ENCODE measurements around the gene ANTXR1.

DNA sequence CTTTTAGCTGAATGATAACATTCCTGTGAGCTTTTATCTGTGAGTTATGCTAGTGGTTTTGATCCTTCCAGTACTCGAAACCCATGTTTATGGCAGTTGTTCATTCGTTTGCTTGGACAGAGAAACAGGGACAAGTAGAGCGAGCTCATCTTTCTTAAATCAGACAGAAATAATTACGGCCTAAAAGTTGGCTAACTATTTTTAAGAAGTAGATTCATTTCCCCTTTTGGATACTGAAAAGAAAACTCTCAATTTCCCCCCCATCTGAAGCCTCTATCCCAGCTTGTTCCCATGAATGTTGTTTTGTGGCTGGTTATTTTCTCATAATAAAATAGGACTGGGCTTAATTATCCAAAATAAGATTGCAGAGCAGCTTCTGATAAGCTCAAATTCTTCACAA is 67.1 kb downstream of the ANTXR1 start:
- TF ChIP-seq, protein P1, sequence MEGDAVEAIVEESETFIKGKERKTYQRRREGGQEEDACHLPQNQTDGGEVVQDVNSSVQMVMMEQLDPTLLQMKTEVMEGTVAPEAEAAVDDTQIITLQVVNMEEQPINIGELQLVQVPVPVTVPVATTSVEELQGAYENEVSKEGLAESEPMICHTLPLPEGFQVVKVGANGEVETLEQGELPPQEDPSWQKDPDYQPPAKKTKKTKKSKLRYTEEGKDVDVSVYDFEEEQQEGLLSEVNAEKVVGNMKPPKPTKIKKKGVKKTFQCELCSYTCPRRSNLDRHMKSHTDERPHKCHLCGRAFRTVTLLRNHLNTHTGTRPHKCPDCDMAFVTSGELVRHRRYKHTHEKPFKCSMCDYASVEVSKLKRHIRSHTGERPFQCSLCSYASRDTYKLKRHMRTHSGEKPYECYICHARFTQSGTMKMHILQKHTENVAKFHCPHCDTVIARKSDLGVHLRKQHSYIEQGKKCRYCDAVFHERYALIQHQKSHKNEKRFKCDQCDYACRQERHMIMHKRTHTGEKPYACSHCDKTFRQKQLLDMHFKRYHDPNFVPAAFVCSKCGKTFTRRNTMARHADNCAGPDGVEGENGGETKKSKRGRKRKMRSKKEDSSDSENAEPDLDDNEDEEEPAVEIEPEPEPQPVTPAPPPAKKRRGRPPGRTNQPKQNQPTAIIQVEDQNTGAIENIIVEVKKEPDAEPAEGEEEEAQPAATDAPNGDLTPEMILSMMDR (IDR thresholded peaks at IDR 0.05), result no peak
- TF ChIP-seq POLR2A (IDR thresholded peaks at IDR 0.05) (no peak), POLR2AphosphoS5 (IDR thresholded peaks at IDR 0.05) (no peak), EP300 (IDR thresholded peaks at IDR 0.05) (no peak)

Measured in gastroesophageal sphincter (tissue), 3 donors.